ENCODE results near the gene TRIM29. TPM values are rescaled to one million over a fixed set of nuclear protein-coding genes. Genes with fewer than 3 reads are reported as not detected.

Gene TRIM29
- total RNA-seq, 1 experiment from 2014 or later: not detected

GRCh38 chr11:120125509-120125908 is 12.4 kb downstream of the TRIM29 start:
- H3K79me1 ChIP-seq (ENCODE audit: insufficient read depth, low read depth, low read length, poor library complexity, severe bottlenecking): no peaks in the 10 kb centered on the region
- no peaks in the 10 kb centered on the region for H4K20me1 ChIP-seq (ENCODE audit: control insufficient read depth, insufficient read depth, insufficient read length)
- H3K23ac ChIP-seq (ENCODE audit: insufficient read length, low read depth, low read length): no peak overlapping the region
- no peak overlapping the region for H3K4me3 Mint-ChIP-seq
- H3K27me3 Mint-ChIP-seq (ENCODE audit: low read depth): peaks cover 56% of the 10 kb centered on the region
- no peak overlapping the region for H3T11ph ChIP-seq (ENCODE audit: low read length)
- H2BK12ac ChIP-seq (ENCODE audit: insufficient read length, low read depth, low read length): no peak overlapping the region
- H4K8ac ChIP-seq (replicated peaks; ENCODE audit: insufficient read length, low read depth, low read length): no peak overlapping the region
- H3K18ac ChIP-seq (ENCODE audit: insufficient read length, low read depth, low read length): no peak overlapping the region
- no peak overlapping the region for H4K5ac ChIP-seq (ENCODE audit: insufficient read length, low read depth, low read length)
- no peak overlapping the region for H3K27ac ChIP-seq (ENCODE audit: insufficient read length, low read depth, low read length)
- no peak overlapping the region for H3K9ac ChIP-seq (ENCODE audit: extremely low read depth, insufficient read length, low read length)
- H3K14ac ChIP-seq (ENCODE audit: insufficient read depth, low read length): no peak overlapping the region
- no peak overlapping the region for H2BK15ac ChIP-seq (ENCODE audit: low read depth, low read length)
- H2BK120ac ChIP-seq (ENCODE audit: low read depth, low read length, poor library complexity, severe bottlenecking): no peak overlapping the region
- H2AK5ac ChIP-seq (ENCODE audit: insufficient read length, low read length): no peak overlapping the region
- no peak overlapping the region for H3K4me2 ChIP-seq (ENCODE audit: insufficient read depth, insufficient read length, low read length)
- no peaks in the 10 kb centered on the region for H3K79me2 ChIP-seq (ENCODE audit: insufficient read depth, low read length)
- DNase-seq: no peak
- H3K27ac Mint-ChIP-seq: no peak overlapping the region
- H3K4me1 ChIP-seq (ENCODE audit: insufficient read depth, low read length): no peaks in the 10 kb centered on the region
- no peak overlapping the region for H2BK20ac ChIP-seq (ENCODE audit: low read depth, low read length, poor library complexity, severe bottlenecking)
- H3K4ac ChIP-seq (ENCODE audit: low read depth, low read length): no peak overlapping the region
- WGBS (ENCODE audit: extremely low coverage, insufficient read length, low lambda C conversion rate): no CpG with 5 or more reads among the region's 8 CpGs
- H3K4me1 Mint-ChIP-seq: peaks cover 3 to 7% of the 10 kb centered on the region in 2 experiments; a peak in 3 of 4 replicates
- no peak for TF ChIP-seq CTCF (conservative IDR thresholded peaks at IDR 0.05)
- H3K9me3 Mint-ChIP-seq: peaks cover 3 to 5% of the 10 kb centered on the region in 2 experiments; a peak in 3 of 5 replicates
- no peaks in the 10 kb centered on the region for H3K9me3 ChIP-seq (ENCODE audit: control insufficient read depth, low read depth, low read length)
- no peak overlapping the region for H4K91ac ChIP-seq (ENCODE audit: insufficient read length, low read depth, low read length)
- H3K56ac ChIP-seq (ENCODE audit: insufficient read length, low read depth, low read length): no peak overlapping the region
- no peak overlapping the region for H2BK5ac ChIP-seq (ENCODE audit: insufficient read length, low read length)
- no peaks in the 10 kb centered on the region for H3K23me2 ChIP-seq (ENCODE audit: insufficient read length, low read depth, low read length, poor library complexity, severe bottlenecking)
- no peaks in the 10 kb centered on the region for H3K27me3 ChIP-seq (ENCODE audit: insufficient read depth, low read length)
- H3K36me3 Mint-ChIP-seq (ENCODE audit: insufficient read depth in 1 of 3, low read depth in 3 of 3): peaks cover 0 to 6% (median 5%) of the 10 kb centered on the region in 3 experiments; a peak in 2 of 7 replicates
- no peak overlapping the region for H2AFZ ChIP-seq (ENCODE audit: low read length)

Measured in H9 (cell line).